Stimulated activated CD4-positive, alpha-beta T cell treated with anti-CD3 and anti-CD28 coated beads, Interleukin-15, amount 100 ng/mL, for 1 hour (primary cell): ENCODE measurements around the gene C2orf72.
"Not testable (repeated sequence)": the region's sequence is repeated elsewhere in the genome, so short reads cannot be mapped to it uniquely, and the experiment has no call there.

Source experiments
- DNase-seq, 2 donors: peaks; one replicate each; pipeline ENCODE4 v3.0.0-alpha.2; 2020; ENCODE audit warnings: low read depth in 1 of 2, low spot score in 1 of 2

C2orf72 gene

DNA sequence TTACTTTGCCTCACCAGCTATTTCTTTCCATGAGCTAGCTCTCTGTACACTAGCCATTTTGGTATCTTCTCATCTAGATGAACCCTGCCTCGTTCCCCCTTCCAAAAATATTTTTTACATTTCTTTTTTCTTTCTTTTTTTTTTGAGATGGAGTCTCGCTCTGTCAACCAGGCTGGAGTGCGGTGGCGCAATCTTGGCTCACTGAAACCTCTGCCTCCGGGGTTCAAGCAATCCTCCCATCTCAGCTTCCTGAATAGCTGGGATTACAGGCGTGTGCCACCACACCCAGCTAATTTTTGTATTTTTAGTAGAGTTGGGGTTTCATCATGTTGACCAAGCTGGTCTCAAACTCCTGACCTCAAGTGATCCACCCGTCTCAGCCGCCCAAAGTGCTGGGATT lies 30.2 kb downstream of the C2orf72 start:
- DNase-seq: not testable (repeated sequence)

DNA sequence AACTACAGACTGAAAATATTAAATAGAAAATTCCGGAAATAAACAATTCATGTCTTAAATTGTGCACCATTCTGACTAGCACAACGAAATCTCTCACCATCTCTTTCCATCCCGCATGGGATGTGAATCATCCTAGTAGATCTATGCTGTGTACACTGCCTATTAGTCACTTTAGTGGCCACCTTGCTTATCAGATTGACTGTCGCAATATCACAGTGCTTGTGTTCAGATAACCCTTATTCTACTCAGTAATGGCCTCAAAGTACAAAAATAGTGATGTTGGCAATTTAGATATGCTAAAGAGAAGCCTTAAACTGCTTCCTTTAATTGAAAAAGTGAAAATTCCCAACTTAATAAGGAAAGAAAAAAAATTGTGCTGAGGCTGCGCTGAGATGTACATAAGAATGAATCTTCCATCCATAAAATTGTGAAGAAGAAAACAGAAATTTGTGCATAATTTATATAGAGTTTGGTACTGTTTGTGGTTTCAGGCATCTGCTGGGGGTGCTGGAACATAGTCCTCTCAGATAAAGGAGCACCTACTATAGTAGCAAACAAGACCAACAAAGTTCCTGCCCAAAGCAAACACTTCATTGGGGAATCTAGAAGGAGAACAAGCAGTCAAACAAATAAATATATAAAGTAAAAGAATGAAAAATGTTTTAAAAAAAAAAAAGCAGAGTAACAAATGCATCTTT lies 31.4 kb downstream of the C2orf72 start:
- DNase-seq: no peak

GRCh38 chr2:231069379-231070054 lies 32.2 kb downstream of the C2orf72 start:
- no peak for DNase-seq

DNA sequence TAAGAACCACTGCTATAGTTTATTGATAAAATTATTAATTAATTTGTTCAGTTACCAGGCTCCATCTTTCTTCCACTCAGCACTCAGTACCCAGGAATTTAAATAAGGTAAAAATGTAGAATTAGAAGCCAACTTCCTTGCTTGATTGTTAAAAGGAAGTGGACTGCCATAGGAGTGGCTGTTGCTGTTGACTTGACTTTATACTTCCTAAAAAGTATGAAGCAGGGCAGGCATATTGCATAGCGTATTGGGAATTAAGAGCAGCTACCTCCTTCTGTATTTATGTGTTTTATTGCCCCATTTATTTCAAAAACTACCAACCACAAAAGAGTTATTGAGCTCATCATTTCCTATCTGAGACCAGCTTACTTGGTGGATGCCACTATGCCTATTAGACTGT lies 47.2 kb downstream of the C2orf72 start:
- no peak for DNase-seq

DNA sequence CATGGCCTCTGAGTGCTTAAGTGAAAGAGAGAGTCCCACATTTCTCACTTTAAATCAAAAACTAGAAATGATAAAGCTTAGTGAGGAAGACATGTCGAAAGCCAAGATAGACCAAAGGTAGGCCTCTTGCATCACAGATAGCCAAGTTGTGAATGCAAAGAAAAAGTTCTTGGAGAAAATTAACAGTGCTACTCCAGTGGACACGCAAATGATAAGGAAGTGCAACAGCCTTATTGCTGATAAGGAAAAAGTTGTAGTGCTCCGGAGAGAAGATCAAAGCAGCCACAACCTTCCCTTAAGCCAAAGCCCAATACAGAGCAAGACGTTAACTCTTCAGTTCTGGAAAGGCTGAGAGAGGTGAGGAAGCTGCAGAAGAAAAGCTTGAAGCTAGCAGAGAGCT lies 51.4 kb downstream of the C2orf72 start:
- DNase-seq: no peak

DNA sequence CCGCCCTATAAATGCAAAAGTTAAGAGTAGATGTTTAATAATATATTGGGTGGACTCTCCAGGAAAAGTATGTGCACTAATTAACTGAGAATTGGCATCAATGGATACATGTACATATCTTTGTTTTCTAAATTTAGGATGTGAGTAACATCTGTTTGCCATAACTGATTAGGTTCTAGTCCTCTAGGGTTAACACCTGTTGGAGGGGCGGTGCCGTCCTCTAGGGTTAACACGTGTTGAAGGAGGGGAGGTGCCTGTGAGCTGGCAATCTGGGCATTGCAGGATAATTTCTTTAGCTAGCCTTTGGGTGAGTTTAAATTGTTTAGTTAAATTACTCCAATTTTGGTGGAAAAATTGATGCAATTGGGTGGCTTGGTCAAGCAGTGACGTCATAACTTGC lies 56.6 kb downstream of the C2orf72 start:
- no peak for DNase-seq

DNA sequence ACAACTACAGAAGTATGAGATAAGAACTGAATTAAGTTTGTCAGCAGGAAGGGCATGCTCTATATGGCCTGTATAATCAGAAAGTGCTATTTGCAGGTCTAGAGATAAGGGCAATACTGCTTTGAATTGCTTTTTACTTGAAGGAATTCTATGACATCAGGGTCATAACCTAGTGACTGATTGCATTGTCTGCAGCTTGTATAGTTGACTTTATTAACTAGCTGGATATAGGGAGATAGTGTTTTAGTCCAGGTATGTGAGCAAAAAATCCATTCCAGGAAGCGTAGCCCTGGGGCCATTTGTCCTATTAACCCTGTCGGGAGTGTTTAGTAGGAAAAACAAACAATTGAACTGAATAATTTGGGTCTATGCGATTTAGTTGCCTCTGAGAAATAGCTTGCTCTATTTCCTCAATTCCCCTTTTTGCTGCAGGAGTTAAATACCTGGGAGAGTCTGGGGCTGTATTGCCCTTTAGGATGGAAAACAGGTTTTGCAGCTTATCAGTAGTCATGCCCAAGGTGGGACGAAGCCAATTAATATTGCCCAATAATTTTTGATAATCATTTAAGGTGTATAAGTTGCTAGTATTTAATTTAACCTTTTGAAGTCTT lies 57.5 kb downstream of the C2orf72 start:
- no peak for DNase-seq
